GM12878 (cell line): Measurements from ENCODE around the gene MYO3B. TPM values are rescaled to one million over a fixed set of nuclear protein-coding genes. Genes with fewer than 3 reads are reported as not detected.

Source experiments
- ATAC-seq: fragments of 200-7000 bp; cut with Tn5 transposase; 3 replicates; pipeline ENCODE4 v1.9.1; 2020; ENCODE audit warnings: mild to moderate bottlenecking, moderate library complexity
- BruUV-seq: library from RNA; stranded (reverse); fragments of 400-500 nt; replicated peaks from 2 replicates; lab custom pipeline; 2021; lab: Mats Ljungman, UMichigan
- CTCF ChIA-PET: fragments of 300-600 bp; sonication (Branson Sonifier 250); formaldehyde crosslinking; extraction: SDS; loops from one replicate; lab custom pipeline; 2021; ENCODE audit warnings: inconsistent platforms; lab: Yijun Ruan, JAX
- POLR2A ChIA-PET: fragments of 350-600 bp; formaldehyde crosslinking; extraction: SDS; loops from one replicate; lab custom pipeline; 2021; ENCODE audit warnings: inconsistent platforms; lab: Charles Lee
- RAD21 ChIA-PET: fragments of 300-600 bp; sonication (Branson Sonifier 250); formaldehyde crosslinking; loops from one replicate; lab custom pipeline; 2023; ENCODE audit warnings: antibody characterized with exemption; ENCODE audit not compliant: unreplicated experiment; lab: Charles Lee
- SMC1A ChIA-PET: fragments of 300-600 bp; sonication (Branson Sonifier 250); formaldehyde crosslinking; loops from one replicate; lab custom pipeline; 2023; ENCODE audit not compliant: unreplicated experiment, uncharacterized antibody; lab: Charles Lee
- DNase-seq: peaks from one replicate; pipeline ENCODE4 v3.0.0-alpha.2; 2011; ENCODE audit warnings: low read depth, low spot score
- FAIRE-seq: peaks from 3 replicates; lab custom pipeline; 2011; peaks lifted over from hg19 to GRCh38; lab: Jason Lieb, UNC
- H2AFZ ChIP-seq: 2 replicates; pipeline ENCODE4 v1.6.0; 2011; ENCODE audit warnings: low read depth, low read length, control low read depth; ENCODE audit not compliant: control insufficient read depth
- H3K27ac ChIP-seq: 2 replicates; pipeline ENCODE4 v1.5.1; 2011; ENCODE audit warnings: control low read depth; ENCODE audit not compliant: control insufficient read depth, insufficient read depth
- H3K27me3 ChIP-seq, 2 experiments: replicated peaks in 1 of 2; 2 replicates each; pipeline versions ENCODE4 v1.6.0 to v1.6.1; 2011; ENCODE audit warnings: low read length in 1 of 2; ENCODE audit not compliant: control insufficient read depth in 2 of 2, insufficient read depth in 2 of 2
- H3K36me3 ChIP-seq, 2 experiments: 2 replicates each; pipeline ENCODE4 v1.5.1; 2011; ENCODE audit warnings: low read length in 1 of 2; ENCODE audit not compliant: control insufficient read depth in 2 of 2, insufficient read depth in 2 of 2
- H3K4me1 ChIP-seq: 2 replicates; pipeline ENCODE4 v1.6.1; 2011; ENCODE audit warnings: mild to moderate bottlenecking, low read length, moderate library complexity, mixed read lengths; ENCODE audit not compliant: control insufficient read depth, insufficient read depth
- H3K4me2 ChIP-seq: 2 replicates; pipeline ENCODE4 v1.6.0; 2011; ENCODE audit warnings: control low read depth; ENCODE audit not compliant: control insufficient read depth, insufficient read depth
- H3K4me3 ChIP-seq: fragments of 200-600 bp; sonication (generic); 2 replicates; pipeline ENCODE4 v1.5.1; 2016
- H3K79me2 ChIP-seq: 2 replicates; pipeline ENCODE4 v1.6.0; 2011; ENCODE audit warnings: low read length; ENCODE audit not compliant: control insufficient read depth, insufficient read depth
- H3K9ac ChIP-seq: 2 replicates; pipeline ENCODE4 v1.8.0; 2011; ENCODE audit warnings: low read length, control low read depth, mixed read lengths; ENCODE audit not compliant: control insufficient read depth, insufficient read depth
- H3K9me3 ChIP-seq: replicated peaks from 3 replicates; pipeline ENCODE4 v1.5.1; 2011; ENCODE audit warnings: mild to moderate bottlenecking, low read length; ENCODE audit not compliant: control insufficient read depth, insufficient read depth
- H4K20me1 ChIP-seq: 2 replicates; pipeline ENCODE4 v1.6.0; 2011; ENCODE audit not compliant: control insufficient read depth, insufficient read depth
- ATF7 ChIP-seq: fragments of 450-650 bp; IDR thresholded peaks from 2 replicates; pipeline ENCODE4 v1.6.1; 2016; ENCODE audit warnings: low read depth, mild to moderate bottlenecking
- CBX5 ChIP-seq: sonication (generic); IDR thresholded peaks from 2 replicates; pipeline ENCODE4 v1.6.1; 2016; ENCODE audit warnings: low read depth, moderate library complexity, mild to moderate bottlenecking, inconsistent platforms
- CHD2 ChIP-seq: IDR thresholded peaks from 2 replicates; pipeline ENCODE4 v1.6.1; 2011; ENCODE audit warnings: low read depth, low read length, improper control_type of control experiment, borderline replicate concordance
- HDGF ChIP-seq: fragments of 450-650 bp; IDR thresholded peaks from 2 replicates; pipeline ENCODE4 v1.6.1; 2016; ENCODE audit warnings: antibody characterized with exemption
- IKZF2 ChIP-seq, 2 experiments: fragments of 450-650 bp; IDR thresholded peaks; 2 replicates each; pipeline ENCODE4 v1.6.1; 2017; ENCODE audit warnings: mild to moderate bottlenecking in 2 of 2, moderate library complexity in 2 of 2
- MEF2B ChIP-seq: fragments of 450-650 bp; IDR thresholded peaks from 2 replicates; pipeline ENCODE4 v1.6.1; 2018; ENCODE audit warnings: mild to moderate bottlenecking, moderate library complexity; ENCODE audit not compliant: partially characterized antibody, poor library complexity, severe bottlenecking
- MTA2 ChIP-seq: fragments of 450-650 bp; IDR thresholded peaks from 2 replicates; pipeline ENCODE4 v1.6.1; 2016; ENCODE audit warnings: low read depth, mild to moderate bottlenecking, moderate library complexity
- RAD51 ChIP-seq: fragments of 450-650 bp; IDR thresholded peaks from 2 replicates; pipeline ENCODE4 v1.6.1; 2016; ENCODE audit warnings: moderate library complexity, mild to moderate bottlenecking, inconsistent platforms
- RFX5 ChIP-seq: IDR thresholded peaks from 2 replicates; pipeline ENCODE4 v1.6.1; 2011; ENCODE audit warnings: low read depth, low read length, improper control_type of control experiment
- RUNX3 ChIP-seq: IDR thresholded peaks from 2 replicates; pipeline ENCODE4 v1.6.1; 2012; ENCODE audit warnings: low read length, inconsistent platforms
- SIX5 ChIP-seq: IDR thresholded peaks from 2 replicates; pipeline ENCODE4 v1.6.1; 2011; ENCODE audit warnings: mild to moderate bottlenecking, low read depth, low read length, moderate library complexity; ENCODE audit not compliant: severe bottlenecking
- SPI1 ChIP-seq: IDR thresholded peaks from 2 replicates; pipeline ENCODE4 v1.6.1; 2011; ENCODE audit warnings: low read depth, mild to moderate bottlenecking, low read length, moderate library complexity, borderline replicate concordance; ENCODE audit not compliant: insufficient read depth
- WRNIP1 ChIP-seq: IDR thresholded peaks from 2 replicates; pipeline ENCODE4 v1.6.1; 2011; ENCODE audit warnings: low read depth, low read length, improper control_type of control experiment, borderline replicate concordance
- ZNF622 ChIP-seq: fragments of 450-650 bp; IDR thresholded peaks from 2 replicates; pipeline ENCODE4 v1.6.1; 2017; ENCODE audit warnings: mild to moderate bottlenecking, inconsistent platforms
- ZZZ3 ChIP-seq: IDR thresholded peaks from 2 replicates; pipeline ENCODE4 v1.6.1; 2011; ENCODE audit warnings: low read depth; ENCODE audit not compliant: control insufficient read depth, insufficient read length
- WGBS: methylation state at CpG from one replicate; pipeline ENCODE4 v1.1.6; 2016; ENCODE audit warnings: low lambda C conversion rate; ENCODE audit not compliant: insufficient replicate concordance, insufficient coverage; ENCODE audit errors: missing lambda C conversion rate; 5-methylcytosine and 5-hydroxymethylcytosine counted together
- in situ Hi-C: fragments of 300-500 bp; cut with MboI; formaldehyde crosslinking; loops from 9 replicates; pipeline ENCODE4 v1.14.3; 2018; ENCODE audit warnings: mixed read lengths
- intact Hi-C: fragments of 100-400 bp; cut with micrococcal nuclease; formaldehyde crosslinking; loops from one replicate; pipeline ENCODE4 v1.14.2; 2022; ENCODE audit not compliant: unreplicated experiment
- polyA plus RNA-seq, 11 experiments: library from polyadenylated mRNA; depleted of rRNA in 4 of 11; unstranded in 6 of 11; stranded (reverse) in 5 of 11; fragments of >200 nt; fragmentation: Nextera tagmentation in 4 of 11; fragmentation: Illumina TruSeq in 1 of 11; extraction: Ambion mirVana in 4 of 11; extraction: Trizol in 1 of 11; gene quantifications; 1 replicate in 1 of 11; 2 replicates in 10 of 11; pipeline versions ENCODE4 v1.2.1 to v1.2.3, GENCODE V29; 2011 to 2016; ENCODE audit warnings: inconsistent platforms in 2 of 11, missing spikeins in 2 of 11, low read depth in 1 of 11
- total RNA-seq, 4 experiments: library from RNA; depleted of rRNA in 3 of 4; stranded (reverse); fragments of >200 nt in 3 of 4; fragmentation: Illumina TruSeq in 1 of 4; extraction: Trizol in 1 of 4; gene quantifications; 2 replicates each; pipeline versions ENCODE4 v1.2.1 to v1.2.3, GENCODE V29; 2013 to 2021
- TF ChIP-seq, protein P1 (sequence below): IDR thresholded peaks from 2 replicates; pipeline ENCODE4 v1.6.1; 2011; ENCODE audit warnings: low read depth, mild to moderate bottlenecking, low read length, moderate library complexity, borderline replicate concordance; ENCODE audit errors: extremely low read depth
- TF ChIP-seq, protein P2 (sequence below): IDR thresholded peaks from 2 replicates; pipeline ENCODE4 v1.6.1; 2011; ENCODE audit warnings: borderline replicate concordance, low read depth, mild to moderate bottlenecking, moderate library complexity, low read length; ENCODE audit not compliant: insufficient read depth, poor library complexity, severe bottlenecking
- TF ChIP-seq, protein P3 (sequence below): IDR thresholded peaks from 2 replicates; pipeline ENCODE4 v1.6.1; 2012; ENCODE audit warnings: improper control_type of control experiment, low read depth, low read length; ENCODE audit not compliant: insufficient replicate concordance

Gene MYO3B
- total and polyA plus RNA-seq, 10 of the 15 experiments (the other 5 are each of a cell fraction or from before 2014, with no cell fraction given) = 1.1 to 7.1 (median 2.1) TPM

GRCh38 chr2:170228429-170228828 is 50.5 kb downstream of the MYO3B start:
- peaks cover 19% of the 10 kb centered on the region for H3K4me1 ChIP-seq
- no peak overlapping the region for H3K9ac ChIP-seq
- no peaks in the 10 kb centered on the region for H3K9me3 ChIP-seq
- ChIA-PET POLR2A (interaction anchor here (0.5 to 1.6 kb wide), 6 partner anchors 14 to 165 kb away, joined by 3 to 6 read pairs (median 4); no protein-coding TSS in a partner anchor), RAD21 (interaction anchor here (0.5 to 2.7 kb wide), 21 partner anchors 10 to 400 kb away, joined by 3 to 17 read pairs (median 5); no protein-coding TSS in a partner anchor), CTCF (interaction anchor here (0.6 to 1.6 kb wide), 10 partner anchors 14 to 586 kb away, joined by 3 to 5 read pairs (median 4); no protein-coding TSS in a partner anchor), SMC1A (interaction anchor here (0.8 to 5.7 kb wide), 23 partner anchors 9 to 588 kb away, joined by 3 to 40 read pairs (median 4); partner anchors contain the start of gene MYO3B)
- no peaks in the 10 kb centered on the region for H3K36me3 ChIP-seq
- no peaks in the 10 kb centered on the region for H3K27me3 ChIP-seq
- DNase-seq (no peak), ATAC-seq (peak; percentile 50), FAIRE-seq (peak; percentile 13)
- H2AFZ ChIP-seq = no peak overlapping the region
- in situ Hi-C loops (no loop called here), intact Hi-C loops (loop anchor here (5.0 to 10.0 kb wide), 2 partner anchors 71 to 404 kb away; partner anchors contain the start of genes METTL5 and UBR3)
- H3K4me3 ChIP-seq = no peak overlapping the region
- BruUV-seq = no TSS peak
- no peak overlapping the region for H3K4me2 ChIP-seq
- 44% methylated on average over 3 of the region's 3 CpGs for WGBS
- H3K27ac ChIP-seq = no peak overlapping the region
- no peaks in the 10 kb centered on the region for H4K20me1 ChIP-seq
- H3K79me2 ChIP-seq = no peaks in the 10 kb centered on the region
- TF ChIP-seq ZNF622 (no peak), ATF7 (no peak), ZZZ3 (no peak), WRNIP1 (no peak), RAD51 (no peak), HDGF (no peak), MTA2 (peak; percentile 9; the same call in 1 of the 2 replicates), RUNX3 (peak; percentile 66), CHD2 (no peak), RFX5 (no peak), SPI1 (peak; percentile 38; the same call in 1 of the 2 replicates), IKZF2 (IDR thresholded peaks at IDR 0.05) (peak in 1 of 2 experiments; percentile 34; a peak in 1 of 4 replicates), SIX5 (no peak), MEF2B (peak; percentile 47), CBX5 (no peak)
- TF ChIP-seq, protein P1, sequence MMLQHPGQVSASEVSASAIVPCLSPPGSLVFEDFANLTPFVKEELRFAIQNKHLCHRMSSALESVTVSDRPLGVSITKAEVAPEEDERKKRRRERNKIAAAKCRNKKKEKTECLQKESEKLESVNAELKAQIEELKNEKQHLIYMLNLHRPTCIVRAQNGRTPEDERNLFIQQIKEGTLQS = no peak
- TF ChIP-seq, protein P2, sequence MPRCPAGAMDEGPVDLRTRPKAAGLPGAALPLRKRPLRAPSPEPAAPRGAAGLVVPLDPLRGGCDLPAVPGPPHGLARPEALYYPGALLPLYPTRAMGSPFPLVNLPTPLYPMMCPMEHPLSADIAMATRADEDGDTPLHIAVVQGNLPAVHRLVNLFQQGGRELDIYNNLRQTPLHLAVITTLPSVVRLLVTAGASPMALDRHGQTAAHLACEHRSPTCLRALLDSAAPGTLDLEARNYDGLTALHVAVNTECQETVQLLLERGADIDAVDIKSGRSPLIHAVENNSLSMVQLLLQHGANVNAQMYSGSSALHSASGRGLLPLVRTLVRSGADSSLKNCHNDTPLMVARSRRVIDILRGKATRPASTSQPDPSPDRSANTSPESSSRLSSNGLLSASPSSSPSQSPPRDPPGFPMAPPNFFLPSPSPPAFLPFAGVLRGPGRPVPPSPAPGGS = peak; percentile 47
- TF ChIP-seq, protein P3, sequence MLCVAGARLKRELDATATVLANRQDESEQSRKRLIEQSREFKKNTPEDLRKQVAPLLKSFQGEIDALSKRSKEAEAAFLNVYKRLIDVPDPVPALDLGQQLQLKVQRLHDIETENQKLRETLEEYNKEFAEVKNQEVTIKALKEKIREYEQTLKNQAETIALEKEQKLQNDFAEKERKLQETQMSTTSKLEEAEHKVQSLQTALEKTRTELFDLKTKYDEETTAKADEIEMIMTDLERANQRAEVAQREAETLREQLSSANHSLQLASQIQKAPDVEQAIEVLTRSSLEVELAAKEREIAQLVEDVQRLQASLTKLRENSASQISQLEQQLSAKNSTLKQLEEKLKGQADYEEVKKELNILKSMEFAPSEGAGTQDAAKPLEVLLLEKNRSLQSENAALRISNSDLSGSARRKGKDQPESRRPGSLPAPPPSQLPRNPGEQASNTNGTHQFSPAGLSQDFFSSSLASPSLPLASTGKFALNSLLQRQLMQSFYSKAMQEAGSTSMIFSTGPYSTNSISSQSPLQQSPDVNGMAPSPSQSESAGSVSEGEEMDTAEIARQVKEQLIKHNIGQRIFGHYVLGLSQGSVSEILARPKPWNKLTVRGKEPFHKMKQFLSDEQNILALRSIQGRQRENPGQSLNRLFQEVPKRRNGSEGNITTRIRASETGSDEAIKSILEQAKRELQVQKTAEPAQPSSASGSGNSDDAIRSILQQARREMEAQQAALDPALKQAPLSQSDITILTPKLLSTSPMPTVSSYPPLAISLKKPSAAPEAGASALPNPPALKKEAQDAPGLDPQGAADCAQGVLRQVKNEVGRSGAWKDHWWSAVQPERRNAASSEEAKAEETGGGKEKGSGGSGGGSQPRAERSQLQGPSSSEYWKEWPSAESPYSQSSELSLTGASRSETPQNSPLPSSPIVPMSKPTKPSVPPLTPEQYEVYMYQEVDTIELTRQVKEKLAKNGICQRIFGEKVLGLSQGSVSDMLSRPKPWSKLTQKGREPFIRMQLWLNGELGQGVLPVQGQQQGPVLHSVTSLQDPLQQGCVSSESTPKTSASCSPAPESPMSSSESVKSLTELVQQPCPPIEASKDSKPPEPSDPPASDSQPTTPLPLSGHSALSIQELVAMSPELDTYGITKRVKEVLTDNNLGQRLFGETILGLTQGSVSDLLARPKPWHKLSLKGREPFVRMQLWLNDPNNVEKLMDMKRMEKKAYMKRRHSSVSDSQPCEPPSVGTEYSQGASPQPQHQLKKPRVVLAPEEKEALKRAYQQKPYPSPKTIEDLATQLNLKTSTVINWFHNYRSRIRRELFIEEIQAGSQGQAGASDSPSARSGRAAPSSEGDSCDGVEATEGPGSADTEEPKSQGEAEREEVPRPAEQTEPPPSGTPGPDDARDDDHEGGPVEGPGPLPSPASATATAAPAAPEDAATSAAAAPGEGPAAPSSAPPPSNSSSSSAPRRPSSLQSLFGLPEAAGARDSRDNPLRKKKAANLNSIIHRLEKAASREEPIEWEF = no peak
